Measurements from ENCODE around the gene UGT1A8.
"Not testable (repeated sequence)": the region's sequence is repeated elsewhere in the genome, so short reads cannot be mapped to it uniquely, and the experiment has no call there.

Gene UGT1A8

DNA sequence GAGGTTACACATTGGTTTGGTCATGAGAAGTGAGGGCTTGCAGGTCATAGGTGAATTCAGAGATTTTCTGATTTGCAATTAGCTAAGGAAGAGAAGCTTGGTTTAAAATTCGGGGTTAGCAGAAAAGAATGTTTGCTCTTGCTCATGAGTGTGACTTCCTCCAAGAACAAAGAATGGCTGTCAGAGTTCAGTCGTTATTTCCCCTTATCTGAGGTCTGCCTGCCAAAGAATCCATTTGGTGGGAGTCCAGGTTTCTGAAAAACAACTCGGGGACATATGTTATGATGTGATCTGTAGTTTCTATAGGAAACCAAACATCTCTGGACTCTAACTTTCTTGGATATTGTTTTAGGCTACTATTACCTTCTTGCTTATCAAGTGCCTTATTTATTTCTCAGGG, 72.1 kb downstream of the UGT1A8 start:
- DNase-seq, result no peak

DNA sequence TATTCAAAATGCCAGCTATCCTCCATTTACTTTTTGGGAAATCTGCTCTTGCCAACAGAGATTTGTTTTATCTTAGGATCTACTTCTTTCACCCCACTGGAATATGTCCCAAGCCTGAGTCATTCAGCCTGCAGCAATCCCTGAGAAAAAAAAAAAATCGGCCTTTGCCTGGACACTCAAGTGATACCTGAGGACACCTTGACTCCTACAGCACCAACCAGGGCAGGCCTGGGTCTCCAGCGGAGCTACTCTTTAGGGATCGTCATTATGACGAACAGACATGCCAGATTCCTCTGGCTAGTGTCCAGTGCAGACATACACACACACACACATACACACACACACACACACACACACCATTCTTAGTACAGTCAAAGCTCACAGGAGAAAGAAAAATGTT, 73.0 kb downstream of the UGT1A8 start:
- no peak for DNase-seq

GRCh38 chr2:233691443-233692433, 74.3 kb downstream of the UGT1A8 start:
- DNase-seq, result no peak

DNA sequence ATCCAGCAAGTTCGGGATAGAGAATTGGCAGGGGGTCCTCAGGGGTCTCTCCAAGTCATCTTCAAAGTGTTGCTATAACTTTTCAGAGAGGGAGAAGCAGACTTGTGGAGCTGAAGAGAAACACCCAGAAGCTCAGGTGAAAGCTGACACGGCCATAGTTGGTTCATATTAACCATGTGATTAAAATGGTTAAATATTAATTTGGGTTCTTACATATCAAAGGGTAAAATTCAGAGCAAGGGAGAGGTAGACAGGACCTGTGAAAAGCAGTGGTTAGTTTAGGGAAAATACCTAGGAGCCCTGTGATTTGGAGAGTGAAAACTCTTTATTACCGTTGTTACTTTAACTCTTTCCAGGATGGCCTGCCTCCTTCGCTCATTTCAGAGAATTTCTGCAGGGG, 75.2 kb downstream of the UGT1A8 start, which contains the start of gene UGT1A6:
Gene UGT1A6, plus strand, starts transcription at position 243 of the 400 bp plus-strand sequence. Its CDS starts 115 bp downstream, at position 358.
- DNase-seq, result no peak

DNA sequence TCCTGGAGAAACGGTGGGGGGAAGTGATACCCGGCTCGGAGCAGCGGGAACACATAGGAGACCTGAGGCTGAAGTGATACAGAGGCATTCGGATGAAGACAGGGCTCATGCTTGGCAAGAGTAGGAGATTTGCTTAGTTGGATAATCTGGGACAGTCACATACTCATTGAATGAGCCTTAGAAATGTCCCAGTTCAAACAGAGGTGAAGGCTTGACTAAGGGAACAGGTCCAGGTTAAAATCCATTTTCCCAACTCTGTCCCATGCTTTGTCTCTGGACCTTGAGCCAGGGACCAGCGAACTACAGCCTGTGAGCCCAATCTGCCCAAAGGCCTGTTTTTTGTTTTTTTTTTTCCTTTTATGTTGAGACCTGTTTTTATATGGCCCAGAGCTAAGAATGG, 76.5 kb downstream of the UGT1A8 start:
- DNase-seq, result no peak

GRCh38 chr2:233698740-233699139, 81.3 kb downstream of the UGT1A8 start:
- DNase-seq, result no peak

DNA sequence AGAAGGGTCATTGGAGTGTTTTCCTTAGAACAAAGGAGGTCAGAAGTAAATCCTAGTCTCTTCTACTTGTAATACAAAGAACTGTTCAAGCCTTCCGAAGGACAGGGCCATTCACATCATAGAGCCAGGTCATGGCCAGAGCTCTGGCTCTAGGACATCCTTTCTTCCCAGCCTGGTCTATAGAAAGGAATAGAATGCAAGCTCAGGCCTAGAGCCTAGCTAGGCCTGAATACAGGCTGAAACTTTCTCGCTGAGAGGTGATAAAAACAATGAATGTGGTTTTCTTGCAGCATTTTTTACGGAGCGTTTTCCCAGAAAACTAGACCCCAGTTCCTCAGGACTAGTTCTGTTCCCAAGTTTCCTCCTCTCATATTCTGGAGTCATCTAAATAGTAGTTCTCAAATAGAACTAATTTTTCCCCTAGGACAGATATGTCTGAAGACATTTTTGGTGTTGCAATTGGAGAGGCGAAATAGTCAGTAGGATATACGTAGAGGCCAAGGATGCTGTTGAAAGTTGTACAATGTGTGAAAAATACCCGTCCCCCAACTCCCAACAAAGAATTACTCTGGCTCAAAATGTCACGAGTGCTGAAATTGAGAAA, 82.1 kb downstream of the UGT1A8 start:
- DNase-seq, result no peak

- DNase-seq, result no peak
These were observed 82.7 kb downstream of the UGT1A8 start for GRCh38 chr2:233700028-233700635.

GRCh38 chr2:233700842-233701241, 83.4 kb downstream of the UGT1A8 start:
- DNase-seq, result not testable (repeated sequence)

DNA sequence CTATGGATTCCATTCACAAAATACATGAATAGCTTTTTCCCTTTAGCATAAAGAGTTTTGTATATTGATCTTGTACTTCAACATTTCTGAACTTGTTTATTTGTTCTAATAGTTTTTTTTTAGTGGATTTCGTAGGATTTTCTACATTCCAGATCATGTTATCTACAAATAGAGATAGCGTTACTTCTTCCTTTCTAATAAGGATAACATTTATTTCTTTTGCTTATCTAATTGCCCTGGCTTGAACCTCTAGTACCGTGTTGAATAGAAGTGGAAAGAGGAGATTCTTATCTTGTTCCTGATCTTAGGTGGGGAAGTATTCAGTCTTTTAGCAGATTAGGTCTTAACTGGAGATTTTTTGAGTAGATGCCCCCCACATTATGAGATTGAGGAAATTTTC, 84.8 kb downstream of the UGT1A8 start:
- no peak for DNase-seq

DNA sequence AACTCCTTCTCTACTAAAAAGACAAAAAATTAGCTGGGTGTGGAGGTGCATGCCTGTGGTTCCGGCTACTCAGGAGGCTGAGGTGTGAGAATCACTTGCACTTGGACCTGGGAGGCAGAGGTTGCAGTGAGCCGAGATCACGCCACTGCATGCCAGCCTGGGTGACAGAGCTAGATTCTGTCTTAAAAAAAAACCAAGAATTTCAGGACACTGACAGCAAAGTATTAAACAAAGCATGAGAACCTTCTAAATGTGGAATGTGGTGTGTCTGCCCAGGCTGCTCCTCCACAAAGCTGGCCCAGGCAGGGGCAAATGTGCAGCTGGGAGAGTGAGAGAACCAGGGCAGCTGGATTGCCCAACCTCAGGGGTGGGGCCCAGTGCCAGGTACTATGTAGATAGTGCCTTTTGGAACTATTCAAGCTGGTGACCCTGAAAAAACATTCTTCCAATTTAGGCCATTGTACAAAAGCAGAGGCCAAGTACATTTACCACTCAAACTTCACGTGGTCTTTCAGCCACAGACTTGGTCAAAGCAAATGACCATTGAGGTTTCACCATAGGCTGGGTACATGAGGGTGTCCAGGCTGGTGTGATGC, 88.6 kb downstream of the UGT1A8 start:
- DNase-seq, result no peak

DNA sequence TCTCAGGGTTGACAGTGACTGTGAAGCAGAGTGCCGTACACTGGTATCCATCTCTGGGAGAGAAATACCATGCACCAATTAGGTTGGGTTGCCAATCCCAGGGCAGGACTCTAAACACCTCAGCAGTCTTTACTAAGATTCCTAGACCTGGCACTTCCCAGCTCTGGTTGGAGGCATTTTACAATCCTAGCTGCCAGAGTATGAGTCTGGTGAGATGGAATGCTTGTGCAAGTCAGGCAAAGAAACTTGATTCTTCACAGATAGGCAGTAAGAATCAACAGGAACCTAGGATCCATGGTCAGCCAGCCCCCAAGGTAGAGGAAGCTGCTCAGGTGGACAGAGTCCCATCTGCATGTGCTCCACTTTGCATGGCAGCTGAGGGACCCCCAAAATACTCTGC, 89.3 kb downstream of the UGT1A8 start:
- DNase-seq, result no peak

DNA sequence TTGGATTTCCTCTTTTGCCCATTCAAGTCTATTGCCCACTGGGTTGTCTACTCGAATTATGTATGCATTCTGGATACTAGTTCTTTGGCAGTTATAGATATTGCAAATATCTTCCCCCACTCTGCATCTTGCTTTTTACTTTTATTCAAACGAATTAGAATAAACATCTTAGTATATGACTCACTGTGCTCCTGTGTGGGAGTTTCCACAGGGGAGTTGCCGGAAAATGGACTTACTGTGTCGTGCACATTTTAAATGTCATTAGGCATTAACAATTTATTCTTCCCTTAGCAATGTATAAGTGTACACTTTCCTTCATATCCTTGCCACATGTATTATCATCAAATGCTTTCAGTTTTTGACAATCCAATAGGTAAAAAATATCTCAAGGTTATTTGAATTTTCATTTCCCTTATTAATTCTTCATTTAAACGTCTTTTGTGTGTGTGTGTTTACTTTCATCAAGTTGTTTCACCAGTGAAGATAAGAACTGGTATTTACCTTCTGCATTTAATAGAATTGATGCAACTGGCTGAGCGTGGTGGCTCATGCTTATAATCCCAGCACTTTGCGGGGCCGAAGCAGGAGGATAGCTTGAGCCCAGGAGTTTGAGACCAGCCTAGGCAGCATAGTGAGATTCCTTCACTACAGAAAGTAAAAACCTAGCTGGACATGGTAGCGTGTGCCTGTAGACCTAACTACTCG, 90.7 kb downstream of the UGT1A8 start:
- DNase-seq, result no peak

GRCh38 chr2:233708942-233709341, 91.5 kb downstream of the UGT1A8 start:
- no peak for DNase-seq

- peak; percentile 43 to 63 for DNase-seq
These were observed 94.0 kb downstream of the UGT1A8 start for GRCh38 chr2:233711312-233712008.

DNA sequence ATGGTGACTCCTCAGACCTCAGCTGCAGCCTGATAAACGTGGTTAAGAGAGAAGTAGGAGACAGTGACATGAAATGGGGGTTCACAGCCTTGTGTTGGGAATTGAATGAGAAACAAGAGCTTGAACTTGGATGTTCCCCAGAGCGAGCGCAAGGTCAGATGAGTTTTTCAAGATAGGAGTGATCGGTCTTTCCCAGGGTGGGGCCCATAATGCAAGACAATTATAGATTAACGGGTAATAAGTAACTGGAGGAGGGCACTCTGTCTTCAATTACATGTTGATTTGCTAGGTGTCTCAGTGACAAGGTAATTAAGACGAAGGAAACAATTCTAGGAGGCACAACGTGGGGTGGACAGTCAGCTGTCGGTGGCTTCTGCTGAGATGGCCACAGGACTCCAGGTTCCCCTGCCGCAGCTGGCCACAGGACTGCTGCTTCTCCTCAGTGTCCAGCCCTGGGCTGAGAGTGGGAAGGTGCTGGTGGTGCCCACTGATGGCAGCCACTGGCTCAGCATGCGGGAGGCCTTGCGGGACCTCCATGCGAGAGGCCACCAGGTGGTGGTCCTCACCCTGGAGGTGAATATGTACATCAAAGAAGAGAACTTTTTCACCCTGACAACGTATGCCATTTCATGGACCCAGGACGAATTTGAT, 95.3 kb downstream of the UGT1A8 start, which contains the start of gene UGT1A5:
Gene UGT1A5, plus strand, starts transcription at position 297 of the 651 bp plus-strand sequence. Its CDS starts 85 bp downstream, at position 382.
- no peak for DNase-seq

DNA sequence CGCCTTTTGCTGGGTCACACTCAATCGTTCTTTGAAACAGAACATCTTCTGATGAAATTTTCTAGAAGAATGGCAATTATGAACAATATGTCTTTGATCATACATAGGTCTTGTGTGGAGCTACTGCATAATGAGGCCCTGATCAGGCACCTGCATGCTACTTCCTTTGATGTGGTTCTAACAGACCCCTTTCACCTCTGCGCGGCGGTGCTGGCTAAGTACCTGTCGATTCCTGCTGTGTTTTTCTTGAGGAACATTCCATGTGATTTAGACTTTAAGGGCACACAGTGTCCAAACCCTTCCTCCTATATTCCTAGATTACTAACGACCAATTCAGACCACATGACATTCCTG, 95.8 kb downstream of the UGT1A8 start:
- no peak for DNase-seq

DNA sequence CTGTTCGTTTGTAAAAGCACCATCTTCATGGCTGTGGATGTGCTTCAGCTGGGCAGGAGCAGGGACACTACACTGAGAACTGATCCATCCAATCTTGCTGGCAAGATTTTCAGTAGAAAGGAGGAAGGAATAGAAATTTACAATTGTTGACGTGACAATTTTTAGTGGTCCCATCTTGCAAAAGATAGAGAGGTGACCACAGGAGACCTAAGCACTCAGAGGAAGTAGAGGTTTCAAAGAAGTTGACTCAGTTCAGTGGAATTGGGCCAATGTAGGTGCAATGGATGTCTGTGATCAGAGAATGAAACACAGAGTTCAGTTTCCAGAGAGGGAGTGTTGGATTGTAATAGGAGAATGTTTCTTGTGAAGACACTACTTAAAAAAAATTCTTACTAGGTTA, 96.7 kb downstream of the UGT1A8 start:
- DNase-seq, result no peak

GRCh38 chr2:233718552-233718951, 101.1 kb downstream of the UGT1A8 start, which contains the start of gene UGT1A4:
TSS of gene UGT1A4 (plus strand) at chr2:233718736. CDS start at chr2:233718821, 85 bp downstream.
- DNase-seq, result no peak

DNA sequence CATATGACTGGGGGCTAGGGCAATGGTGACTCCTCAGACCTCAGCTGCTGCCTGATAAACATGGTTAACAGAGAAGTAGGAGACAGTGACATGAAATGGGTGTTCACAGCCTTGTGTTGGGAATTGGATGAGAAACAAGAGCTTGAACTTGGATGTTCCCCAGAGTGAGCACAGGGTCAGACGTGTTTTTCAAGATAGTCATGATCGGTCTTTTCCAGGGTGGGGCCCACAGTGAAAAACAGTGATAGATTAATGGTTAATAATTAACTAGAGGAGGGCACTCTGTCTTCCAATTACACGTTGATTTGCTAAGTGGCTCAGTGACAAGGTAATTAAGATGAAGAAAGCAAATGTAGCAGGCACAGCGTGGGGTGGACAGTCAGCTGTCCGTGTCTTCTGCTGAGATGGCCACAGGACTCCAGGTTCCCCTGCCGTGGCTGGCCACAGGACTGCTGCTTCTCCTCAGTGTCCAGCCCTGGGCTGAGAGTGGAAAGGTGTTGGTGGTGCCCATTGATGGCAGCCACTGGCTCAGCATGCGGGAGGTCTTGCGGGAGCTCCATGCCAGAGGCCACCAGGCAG, 111.4 kb downstream of the UGT1A8 start, which contains the start of gene UGT1A3:
Gene UGT1A3, plus strand, starts transcription at position 320 of the 579 bp plus-strand sequence. Its CDS starts 85 bp downstream, at position 405.
- DNase-seq, result no peak

All from SHP77 (cell line).